ENCODE measurements around the gene SCNN1A.

The SCNN1A gene

DNA sequence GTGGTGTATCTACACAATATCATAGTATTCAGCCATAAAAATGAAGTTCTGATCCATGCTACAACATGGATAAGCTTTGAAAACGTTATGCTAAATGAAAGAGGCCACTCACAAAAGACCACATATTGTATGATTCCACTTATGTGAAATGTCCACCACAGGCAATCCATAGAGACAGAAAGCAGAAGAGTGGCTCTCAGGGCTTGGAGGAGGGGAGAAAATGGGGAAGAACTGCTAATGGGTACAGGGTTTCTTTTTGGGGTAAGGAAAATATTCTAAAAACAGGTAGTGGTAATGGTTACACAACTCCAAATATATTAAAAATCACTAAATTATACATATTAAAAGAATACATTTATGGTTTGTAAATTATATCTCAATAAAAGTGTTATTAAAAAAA, 16.5 kb downstream of the SCNN1A start:
- ChIA-PET POLR2A (interaction anchor here (0.7 kb wide), 1 partner anchor 20 kb away, joined by 3 read pairs; no protein-coding TSS in a partner anchor), CTCF (interaction anchor here (1.1 to 3.5 kb wide), 4 partner anchors 8 to 179 kb away, joined by 3 to 14 read pairs (median 6); no protein-coding TSS in a partner anchor)
- no peak for DNase-seq (ENCODE audit: extremely low spot score)
- no peak for TF ChIP-seq CTCF (IDR thresholded peaks at IDR 0.05; ENCODE audit: control extremely low read depth, extremely low read depth, low read depth, missing control alignments)

- DNase-seq (ENCODE audit: extremely low spot score) = no peak
- POLR2A ChIA-PET = interaction anchor here (1.8 kb wide), 1 partner anchor 178 kb away, joined by 4 read pairs; the partner anchor contains the start of gene GAPDH
- CTCF ChIA-PET = interaction anchor here (0.9 to 3.5 kb wide), 5 partner anchors 10 to 109 kb away, joined by 3 to 14 read pairs (median 5); no protein-coding TSS in a partner anchor
- no peak for TF ChIP-seq CTCF (IDR thresholded peaks at IDR 0.05; ENCODE audit: control extremely low read depth, extremely low read depth, low read depth, missing control alignments)
Observed at GRCh38 chr12:6356374-6356820, 19.0 kb downstream of the SCNN1A start.

- no peak for DNase-seq (ENCODE audit: extremely low spot score)
- CTCF ChIA-PET = interaction anchor here (1.4 to 3.5 kb wide), 4 partner anchors 10 to 109 kb away, joined by 3 to 14 read pairs (median 7); no protein-coding TSS in a partner anchor
- TF ChIP-seq CTCF (IDR thresholded peaks at IDR 0.05; ENCODE audit: control extremely low read depth, extremely low read depth, low read depth, missing control alignments) = no peak
Observed at GRCh38 chr12:6355491-6356373, 19.6 kb downstream of the SCNN1A start.

DNA sequence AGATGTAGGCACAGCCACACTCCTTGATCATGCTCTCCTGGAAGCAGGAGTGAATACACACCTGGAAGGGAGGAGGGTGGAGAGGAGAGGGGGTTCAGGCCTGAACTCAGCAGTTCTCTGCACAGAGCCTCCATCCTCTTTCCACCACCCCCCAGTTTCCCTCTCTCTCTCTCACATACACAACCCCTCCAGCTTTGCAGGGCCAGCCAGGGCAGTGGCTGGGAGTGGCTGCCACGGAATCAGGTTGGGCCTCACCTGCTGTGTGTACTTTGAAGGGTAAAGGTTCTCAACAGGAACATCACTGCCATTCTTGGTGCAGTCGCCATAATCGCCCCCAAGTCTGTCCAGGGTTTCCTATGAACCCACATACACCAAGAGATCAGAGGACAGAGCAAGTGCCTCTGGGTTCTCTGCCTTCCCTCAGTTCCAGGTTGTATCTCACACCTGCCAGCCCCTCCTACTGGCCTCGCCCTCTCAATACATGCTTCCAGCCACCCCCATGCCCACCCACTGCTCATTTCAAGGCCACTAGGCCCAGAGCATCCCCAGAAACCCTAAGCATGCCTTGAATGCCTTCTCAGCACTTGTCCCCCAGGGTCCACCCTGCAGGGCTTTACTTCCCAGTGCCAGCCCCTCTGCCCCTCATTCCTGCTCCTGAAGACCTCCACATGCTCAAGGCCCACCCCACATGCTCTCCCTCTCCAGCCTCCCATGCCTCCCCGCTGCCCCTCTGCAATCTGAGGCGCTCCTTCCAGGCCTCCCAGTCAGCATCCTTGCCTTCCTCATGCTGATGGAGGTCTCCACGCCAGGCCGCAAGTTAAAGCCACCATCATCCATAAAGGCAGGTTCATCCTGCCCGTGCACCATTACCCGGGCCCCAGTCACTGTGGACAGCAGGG, 20.6 kb downstream of the SCNN1A start:
- DNase-seq (ENCODE audit: extremely low spot score) = no peak
- TF ChIP-seq CTCF (IDR thresholded peaks at IDR 0.05; ENCODE audit: control extremely low read depth, extremely low read depth, low read depth, missing control alignments) = no peak
- ChIA-PET CTCF (interaction anchor here (1.4 to 3.4 kb wide), 2 partner anchors 11 to 110 kb away, joined by 3 to 9 read pairs; no protein-coding TSS in a partner anchor), POLR2A (no interaction called here)

More at GRCh38 chr12:6355491-6356373, 19.6 kb downstream of the SCNN1A start:
- POLR2A ChIA-PET = interaction anchor here (1.8 kb wide), 1 partner anchor 178 kb away, joined by 4 read pairs; the partner anchor contains the start of gene GAPDH

DNA sequence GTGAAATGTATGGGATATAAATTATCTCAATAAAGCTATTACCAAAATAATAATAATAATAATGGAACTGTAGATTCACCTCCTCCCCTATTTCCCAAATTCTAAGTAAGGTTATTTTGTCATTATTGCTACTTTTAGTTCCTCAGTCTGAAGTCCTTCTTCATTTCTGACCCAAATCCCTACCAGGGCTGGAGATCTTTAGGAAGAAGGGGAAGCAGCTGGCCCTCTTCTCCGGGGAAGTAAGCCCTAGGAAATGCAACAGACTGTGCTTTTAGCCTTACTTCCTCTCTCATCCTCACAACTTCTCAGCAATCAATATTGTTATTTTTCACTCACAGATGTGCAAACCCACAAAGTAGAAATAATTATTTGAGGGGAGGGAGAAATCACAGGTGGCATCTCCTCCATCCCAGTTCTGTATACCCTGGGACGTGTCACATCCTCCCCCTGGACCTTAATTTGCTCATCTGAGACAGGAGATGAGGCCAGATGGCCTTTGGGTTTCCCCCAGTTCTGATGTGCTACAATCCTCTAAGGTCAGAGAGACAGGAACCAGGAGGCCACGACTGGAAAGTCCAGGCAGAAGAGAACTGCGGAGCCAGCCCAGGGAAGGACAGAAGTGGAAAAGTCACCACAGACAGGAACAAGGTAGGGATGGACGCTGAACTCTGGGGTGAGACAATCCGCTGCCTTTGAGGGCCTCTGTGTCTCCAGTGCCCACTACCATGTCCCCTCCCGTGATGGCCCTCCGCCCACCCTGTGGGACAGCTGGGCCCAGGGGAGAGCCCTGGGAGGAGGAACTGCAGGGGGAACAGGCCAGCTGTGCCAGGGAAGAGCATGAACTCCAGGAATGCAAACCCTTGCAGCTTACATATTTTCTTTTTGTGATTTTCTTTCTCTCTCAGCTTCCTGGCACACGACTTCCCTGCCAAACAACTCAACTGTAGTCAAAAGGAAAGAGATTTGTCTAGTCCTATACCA, 22.9 kb downstream of the SCNN1A start:
- TF ChIP-seq CTCF (IDR thresholded peaks at IDR 0.05; ENCODE audit: control extremely low read depth, extremely low read depth, low read depth, missing control alignments) = no peak
- DNase-seq (ENCODE audit: extremely low spot score) = no peak
- CTCF ChIA-PET = interaction anchor here (1.7 kb wide), 1 partner anchor 12 kb away, joined by 5 read pairs; no protein-coding TSS in a partner anchor
- POLR2A ChIA-PET = no interaction called here

Measured in GM10248 (cell line).